ENCODE measurements around the gene C4orf50. TPM values are rescaled to one million over a fixed set of nuclear protein-coding genes. Genes with fewer than 3 reads are reported as not detected.
A peak's percentile ranks its signal among the peaks of the same experiment; 100 is the strongest.
"Not testable (repeated sequence)": the region's sequence is repeated elsewhere in the genome, so short reads cannot be mapped to it uniquely, and the experiment has no call there.

The C4orf50 gene
- total RNA-seq, 1 donor from 2014 or later: 0.05 TPM

- no peak for DNase-seq (ENCODE audit: low spot score)
These were observed 1.2 kb downstream of the C4orf50 start for GRCh38 chr4:6017030-6017429.

- DNase-seq (ENCODE audit: low spot score): no peak
These were observed 4.7 kb downstream of the C4orf50 start for GRCh38 chr4:6013564-6013963.

- no peak for DNase-seq (ENCODE audit: low spot score)
These were observed 6.0 kb downstream of the C4orf50 start for GRCh38 chr4:6012200-6012599.

GRCh38 chr4:6011686-6012085, 6.5 kb downstream of the C4orf50 start:
- DNase-seq (ENCODE audit: low spot score): peak; percentile 64

GRCh38 chr4:6011271-6011671, 7.0 kb downstream of the C4orf50 start:
- no peak for DNase-seq (ENCODE audit: low spot score)

GRCh38 chr4:6010789-6011188, 7.4 kb downstream of the C4orf50 start:
- no peak for DNase-seq (ENCODE audit: low spot score)

GRCh38 chr4:6009452-6009851, 8.8 kb downstream of the C4orf50 start:
- no peak for DNase-seq (ENCODE audit: low spot score)

GRCh38 chr4:6008766-6009385, 9.4 kb downstream of the C4orf50 start:
- no peak for DNase-seq (ENCODE audit: low spot score)

GRCh38 chr4:6008092-6008551, 10.1 kb downstream of the C4orf50 start:
- DNase-seq (ENCODE audit: low spot score): no peak

GRCh38 chr4:6005175-6005574, 13.1 kb downstream of the C4orf50 start:
- DNase-seq (ENCODE audit: low spot score): no peak

GRCh38 chr4:6003485-6003884, 14.7 kb downstream of the C4orf50 start:
- not testable (repeated sequence) for DNase-seq (ENCODE audit: low spot score)

GRCh38 chr4:6002926-6003325, 15.3 kb downstream of the C4orf50 start:
- DNase-seq (ENCODE audit: low spot score): no peak

GRCh38 chr4:6002492-6002833, 15.8 kb downstream of the C4orf50 start:
- DNase-seq (ENCODE audit: low spot score): peak; percentile 8

- DNase-seq (ENCODE audit: low spot score): peak; percentile 20
These were observed 16.3 kb downstream of the C4orf50 start for GRCh38 chr4:6001680-6002491.

- DNase-seq (ENCODE audit: low spot score): no peak
These were observed 18.3 kb downstream of the C4orf50 start for GRCh38 chr4:5999830-6000365.

- no peak for DNase-seq (ENCODE audit: low spot score)
These were observed 18.9 kb downstream of the C4orf50 start for GRCh38 chr4:5999356-5999755.

- peak; percentile 61 for DNase-seq (ENCODE audit: low spot score)
These were observed 19.8 kb downstream of the C4orf50 start for GRCh38 chr4:5998333-5998936.

- DNase-seq (ENCODE audit: low spot score): no peak
These were observed 21.6 kb downstream of the C4orf50 start for GRCh38 chr4:5996641-5997040.

- no peak for DNase-seq (ENCODE audit: low spot score)
These were observed 22.2 kb downstream of the C4orf50 start for GRCh38 chr4:5995901-5996623.

- DNase-seq (ENCODE audit: low spot score): no peak
These were observed 24.1 kb downstream of the C4orf50 start for GRCh38 chr4:5993876-5994811.

GRCh38 chr4:5993346-5993745, 24.9 kb downstream of the C4orf50 start:
- DNase-seq (ENCODE audit: low spot score): not testable (repeated sequence)
